A549 (cell line): ENCODE measurements around the gene TRPV4. TPM values are rescaled to one million over a fixed set of nuclear protein-coding genes. Genes with fewer than 3 reads are reported as not detected.

Source experiments
- ATAC-seq, 2 experiments: fragments of 200-7000 bp in 1 of 2; fragments of >200 bp in 1 of 2; cut with Nextera tagmentation in 1 of 2; cut with Tn5 transposase in 1 of 2; 3 replicates each; pipeline versions ENCODE4 v1.8.0 to v1.9.1; 2018 to 2020; ENCODE audit warnings: mild to moderate bottlenecking in 1 of 2, moderate library complexity in 1 of 2
- CTCF ChIA-PET: fragments of 300-600 bp; sonication (Branson Sonifier 250); formaldehyde crosslinking; extraction: SDS; loops from one replicate; lab custom pipeline; 2021; ENCODE audit warnings: antibody characterized with exemption, inconsistent platforms; lab: Yijun Ruan, JAX
- POLR2A ChIA-PET: fragments of 350-600 bp; formaldehyde crosslinking; extraction: SDS; loops from one replicate; lab custom pipeline; 2021; ENCODE audit warnings: antibody characterized with exemption, inconsistent platforms; lab: Yijun Ruan, JAX
- DNase-seq, 2 experiments: peaks; one replicate each; pipeline versions ENCODE4 v3.0.0 to v3.0.0-alpha.2; 2011 to 2016; ENCODE audit warnings: low read depth in 1 of 2, low spot score in 1 of 2
- FAIRE-seq: peaks from 2 replicates; lab custom pipeline; 2011; peaks lifted over from hg19 to GRCh38; lab: Jason Lieb, UNC
- H3K27ac ChIP-seq, 2 experiments: fragments of >200 bp; sonication (Bioruptor Twin); formaldehyde crosslinking; 3 replicates each; pipeline ENCODE4 v1.5.1; 2016 to 2017
- H3K4me1 ChIP-seq: fragments of >200 bp; sonication (Bioruptor Twin); formaldehyde crosslinking; 3 replicates; pipeline ENCODE4 v1.6.1; 2016
- H3K4me2 ChIP-seq: fragments of >200 bp; sonication (Bioruptor Twin); formaldehyde crosslinking; 3 replicates; pipeline ENCODE4 v1.6.1; 2016
- H3K4me3 ChIP-seq: fragments of >200 bp; sonication (Bioruptor Twin); formaldehyde crosslinking; 3 replicates; pipeline ENCODE4 v1.5.1; 2016
- H3K9me3 ChIP-seq: fragments of >200 bp; sonication (Bioruptor Twin); formaldehyde crosslinking; 3 replicates; pipeline ENCODE4 v1.6.1; 2016
- BCL3 ChIP-seq: fragments of >200 bp; sonication (Bioruptor Twin); formaldehyde crosslinking; IDR thresholded peaks from 3 replicates; pipeline ENCODE4 v1.6.1; 2016
- BHLHE40 ChIP-seq: IDR thresholded peaks from 2 replicates; pipeline ENCODE4 v1.6.1; 2012; ENCODE audit warnings: low read depth, low read length, inconsistent platforms
- CBX8 ChIP-seq: fragments of 200-600 bp; sonication (generic); IDR thresholded peaks from 2 replicates; pipeline ENCODE4 v1.6.1; 2016
- CEBPB ChIP-seq, 2 experiments: fragments of >200 bp in 1 of 2; sonication (Bioruptor Twin) in 1 of 2; formaldehyde crosslinking in 1 of 2; IDR thresholded peaks; 2 replicates each; pipeline ENCODE4 v1.6.1; 2012 to 2016
- EHF ChIP-seq: fragments of 250-450 bp; sonication (Bioruptor Pico); IDR thresholded peaks from 2 replicates; pipeline ENCODE4 v1.5.0; 2020; ENCODE audit warnings: mild to moderate bottlenecking
- EHMT2 ChIP-seq: fragments of 200-600 bp; sonication (generic); IDR thresholded peaks from 2 replicates; pipeline ENCODE4 v1.6.1; 2016; ENCODE audit warnings: antibody characterized with exemption, low read depth, mild to moderate bottlenecking, moderate library complexity
- EP300 ChIP-seq, 2 experiments: fragments of >200 bp; sonication (Bioruptor Twin); formaldehyde crosslinking; IDR thresholded peaks; 2 replicates in 1 of 2; 3 replicates in 1 of 2; pipeline ENCODE4 v1.6.1; 2016 to 2017
- ESRRA ChIP-seq: fragments of 150-350 bp; IDR thresholded peaks from 2 replicates; pipeline ENCODE4 v1.6.1; 2014; ENCODE audit warnings: mild to moderate bottlenecking, low read length, borderline replicate concordance
- FOSB ChIP-seq: fragments of 250-450 bp; sonication (Bioruptor Pico); IDR thresholded peaks from 2 replicates; pipeline ENCODE4 v1.5.0; 2020; ENCODE audit warnings: mild to moderate bottlenecking, moderate library complexity
- HOXB5 ChIP-seq: fragments of 250-450 bp; sonication (Bioruptor Pico); IDR thresholded peaks from 2 replicates; pipeline ENCODE4 v1.5.0; 2020; ENCODE audit warnings: mild to moderate bottlenecking, moderate library complexity
- JUNB ChIP-seq: fragments of >200 bp; sonication (Bioruptor Twin); formaldehyde crosslinking; IDR thresholded peaks from 2 replicates; pipeline ENCODE4 v1.6.1; 2016
- MYC ChIP-seq: IDR thresholded peaks from 2 replicates; pipeline ENCODE4 v1.6.1; 2012; ENCODE audit warnings: mild to moderate bottlenecking, inconsistent platforms, low read length, improper control_type of control experiment, borderline replicate concordance
- NPAS2 ChIP-seq: fragments of 250-450 bp; sonication (Bioruptor Pico); IDR thresholded peaks from 2 replicates; pipeline ENCODE4 v1.8.0; 2022; ENCODE audit warnings: mild to moderate bottlenecking, moderate library complexity, borderline replicate concordance
- POLR2AphosphoS2 ChIP-seq: conservative IDR thresholded peaks from 2 replicates; pipeline ENCODE4 v1.6.1; 2012; ENCODE audit warnings: low read length, improper control_type of control experiment, inconsistent platforms
- RAD21 ChIP-seq, 2 experiments: fragments of >200 bp in 1 of 2; sonication (Bioruptor Twin) in 1 of 2; formaldehyde crosslinking in 1 of 2; IDR thresholded peaks in 1 of 2; conservative IDR thresholded peaks in 1 of 2; 2 replicates in 1 of 2; 3 replicates in 1 of 2; pipeline ENCODE4 v1.6.1; 2012 to 2018; ENCODE audit warnings: inconsistent platforms in 1 of 2
- RCOR1 ChIP-seq: fragments of 150-350 bp; IDR thresholded peaks from 2 replicates; pipeline ENCODE4 v1.6.1; 2014; ENCODE audit warnings: antibody characterized with exemption, low read length, low read depth
- RFX5 ChIP-seq: fragments of 450-650 bp; IDR thresholded peaks from 2 replicates; pipeline ENCODE4 v1.7.1; 2014; ENCODE audit warnings: antibody characterized with exemption, mild to moderate bottlenecking, moderate library complexity
- SREBF2 ChIP-seq: fragments of 450-650 bp; IDR thresholded peaks from 2 replicates; pipeline ENCODE4 v1.6.1; 2014; ENCODE audit warnings: mild to moderate bottlenecking, moderate library complexity
- TP53 ChIP-seq: fragments of 250-450 bp; sonication (Bioruptor Pico); IDR thresholded peaks from 2 replicates; pipeline ENCODE4 v1.5.0; 2021; ENCODE audit warnings: mild to moderate bottlenecking, moderate library complexity
- ZNF302 ChIP-seq: fragments of 250-450 bp; sonication (Bioruptor Pico); IDR thresholded peaks from 2 replicates; pipeline ENCODE4 v1.9.0; 2021; ENCODE audit warnings: inconsistent platforms, mild to moderate bottlenecking, moderate library complexity
- WGBS: methylation state at CpG from one replicate; pipeline ENCODE4 v1.1.6; 2017; ENCODE audit errors: missing lambda C conversion rate; 5-methylcytosine and 5-hydroxymethylcytosine counted together
- polyA plus RNA-seq, 4 experiments: library from polyadenylated mRNA; depleted of rRNA in 3 of 4; stranded (reverse); fragments of >200 nt; fragmentation: RNase III in 1 of 4; extraction: RNeasy Plus Mini Kit Qiagen cat#74134 plus additional on column Dnase treatment in 1 of 4; gene quantifications; 2 replicates in 3 of 4; 3 replicates in 1 of 4; pipeline ENCODE4 v1.2.3, GENCODE V29; 2011 to 2017
- TF ChIP-seq, protein P1 (sequence below): fragments of 200-600 bp; sonication (generic); IDR thresholded peaks from 2 replicates; pipeline ENCODE4 v1.6.1; 2016; ENCODE audit warnings: antibody characterized with exemption, mild to moderate bottlenecking, moderate library complexity
- TF ChIP-seq, protein P2 (sequence below): IDR thresholded peaks from 2 replicates; pipeline ENCODE4 v1.6.1; 2012; ENCODE audit warnings: low read depth, borderline replicate concordance
- TF ChIP-seq, protein P3 (sequence below): fragments of 250-450 bp; sonication (Bioruptor Pico); IDR thresholded peaks from 2 replicates; pipeline ENCODE4 v1.5.0; 2021; ENCODE audit warnings: mild to moderate bottlenecking, moderate library complexity, borderline replicate concordance

Gene TRPV4
- polyA plus RNA-seq, 2 of the 4 experiments (the other 2 are of a cell fraction), result 0.15 to 0.37 TPM

- no peak for ATAC-seq
- FAIRE-seq, result no peak
- CTCF ChIA-PET, result interaction anchor here (1.6 to 9.2 kb wide), 2 partner anchors 6 to 53 kb away, joined by 4 to 88 read pairs; no protein-coding TSS in a partner anchor
Measured at GRCh38 chr12:109767456-109767855, 65.7 kb downstream of the TRPV4 start.

DNA sequence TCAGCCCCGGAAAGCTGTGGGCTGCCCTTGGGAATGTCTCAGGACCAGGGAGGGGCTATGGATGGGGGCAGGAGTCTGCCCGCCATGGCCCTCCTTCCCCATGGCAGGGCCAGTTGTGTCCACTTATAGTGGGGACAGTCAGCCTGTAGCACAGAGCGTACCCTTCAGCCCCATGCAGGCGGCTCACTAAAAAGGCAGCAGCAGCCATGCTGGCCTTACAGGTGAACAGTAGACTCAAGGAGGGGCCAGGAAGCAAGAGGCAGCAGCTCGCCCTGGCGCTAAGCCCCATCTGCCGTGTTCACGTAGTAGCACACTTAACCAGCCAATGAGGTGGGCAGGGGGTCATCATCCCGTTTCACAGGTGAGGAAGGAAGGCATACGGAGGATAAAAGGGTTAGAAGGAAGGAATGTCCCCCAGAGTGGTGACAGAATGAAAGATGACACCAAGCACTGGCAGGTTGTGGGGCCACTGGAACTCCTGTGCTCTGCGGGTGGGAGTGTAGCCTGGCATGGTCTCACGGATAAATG, 66.9 kb downstream of the TRPV4 start:
- FAIRE-seq, result no peak
- TF ChIP-seq POLR2AphosphoS2, result no peak
- 84% methylated on average over 12 of the region's 12 CpGs for WGBS
- no peak overlapping the region for H3K4me3 ChIP-seq
- H3K9me3 ChIP-seq, result no peaks in the 10 kb centered on the region
- ChIA-PET CTCF (interaction anchor here (0.6 to 9.2 kb wide), 6 partner anchors 8 to 917 kb away, joined by 3 to 88 read pairs (median 3); no protein-coding TSS in a partner anchor), POLR2A (no interaction called here)
- no peak overlapping the region for H3K27ac ChIP-seq
- no peak for ATAC-seq
- no peaks in the 10 kb centered on the region for H3K4me1 ChIP-seq
- no peak for DNase-seq
- H3K4me2 ChIP-seq, result no peak overlapping the region

More at GRCh38 chr12:109767456-109767855, 65.7 kb downstream of the TRPV4 start:
- no peak for DNase-seq
- no peak for TF ChIP-seq FOSB (CRISPR knock-in tag)
- no peak for TF ChIP-seq ZNF302 (CRISPR knock-in tag)
- TF ChIP-seq SREBF2, result no peak
- no peak for TF ChIP-seq HOXB5
- TF ChIP-seq, protein P1, sequence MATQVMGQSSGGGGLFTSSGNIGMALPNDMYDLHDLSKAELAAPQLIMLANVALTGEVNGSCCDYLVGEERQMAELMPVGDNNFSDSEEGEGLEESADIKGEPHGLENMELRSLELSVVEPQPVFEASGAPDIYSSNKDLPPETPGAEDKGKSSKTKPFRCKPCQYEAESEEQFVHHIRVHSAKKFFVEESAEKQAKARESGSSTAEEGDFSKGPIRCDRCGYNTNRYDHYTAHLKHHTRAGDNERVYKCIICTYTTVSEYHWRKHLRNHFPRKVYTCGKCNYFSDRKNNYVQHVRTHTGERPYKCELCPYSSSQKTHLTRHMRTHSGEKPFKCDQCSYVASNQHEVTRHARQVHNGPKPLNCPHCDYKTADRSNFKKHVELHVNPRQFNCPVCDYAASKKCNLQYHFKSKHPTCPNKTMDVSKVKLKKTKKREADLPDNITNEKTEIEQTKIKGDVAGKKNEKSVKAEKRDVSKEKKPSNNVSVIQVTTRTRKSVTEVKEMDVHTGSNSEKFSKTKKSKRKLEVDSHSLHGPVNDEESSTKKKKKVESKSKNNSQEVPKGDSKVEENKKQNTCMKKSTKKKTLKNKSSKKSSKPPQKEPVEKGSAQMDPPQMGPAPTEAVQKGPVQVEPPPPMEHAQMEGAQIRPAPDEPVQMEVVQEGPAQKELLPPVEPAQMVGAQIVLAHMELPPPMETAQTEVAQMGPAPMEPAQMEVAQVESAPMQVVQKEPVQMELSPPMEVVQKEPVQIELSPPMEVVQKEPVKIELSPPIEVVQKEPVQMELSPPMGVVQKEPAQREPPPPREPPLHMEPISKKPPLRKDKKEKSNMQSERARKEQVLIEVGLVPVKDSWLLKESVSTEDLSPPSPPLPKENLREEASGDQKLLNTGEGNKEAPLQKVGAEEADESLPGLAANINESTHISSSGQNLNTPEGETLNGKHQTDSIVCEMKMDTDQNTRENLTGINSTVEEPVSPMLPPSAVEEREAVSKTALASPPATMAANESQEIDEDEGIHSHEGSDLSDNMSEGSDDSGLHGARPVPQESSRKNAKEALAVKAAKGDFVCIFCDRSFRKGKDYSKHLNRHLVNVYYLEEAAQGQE, result no peak
- no peak for TF ChIP-seq CEBPB (IDR thresholded peaks at IDR 0.05)
- no peak for TF ChIP-seq RFX5
- TF ChIP-seq JUNB, result no peak
- TF ChIP-seq TP53 (CRISPR knock-in tag), result no peak
- no peak for TF ChIP-seq EHMT2
- TF ChIP-seq MYC, result no peak
- no peak for TF ChIP-seq BHLHE40
- no peak for TF ChIP-seq EHF (CRISPR knock-in tag)
- TF ChIP-seq NPAS2, result no peak
- TF ChIP-seq, protein P2, sequence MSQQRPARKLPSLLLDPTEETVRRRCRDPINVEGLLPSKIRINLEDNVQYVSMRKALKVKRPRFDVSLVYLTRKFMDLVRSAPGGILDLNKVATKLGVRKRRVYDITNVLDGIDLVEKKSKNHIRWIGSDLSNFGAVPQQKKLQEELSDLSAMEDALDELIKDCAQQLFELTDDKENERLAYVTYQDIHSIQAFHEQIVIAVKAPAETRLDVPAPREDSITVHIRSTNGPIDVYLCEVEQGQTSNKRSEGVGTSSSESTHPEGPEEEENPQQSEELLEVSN, result no peak
- no peak for TF ChIP-seq RCOR1
- no peak for TF ChIP-seq CBX8
- POLR2A ChIA-PET, result no interaction called here
- H3K9me3 ChIP-seq, result no peaks in the 10 kb centered on the region
- no peak overlapping the region for H3K27ac ChIP-seq
- H3K4me2 ChIP-seq, result no peak overlapping the region
- no peaks in the 10 kb centered on the region for H3K4me1 ChIP-seq
- 78% methylated on average over 4 of the region's 4 CpGs for WGBS
- H3K4me3 ChIP-seq, result no peak overlapping the region

DNA sequence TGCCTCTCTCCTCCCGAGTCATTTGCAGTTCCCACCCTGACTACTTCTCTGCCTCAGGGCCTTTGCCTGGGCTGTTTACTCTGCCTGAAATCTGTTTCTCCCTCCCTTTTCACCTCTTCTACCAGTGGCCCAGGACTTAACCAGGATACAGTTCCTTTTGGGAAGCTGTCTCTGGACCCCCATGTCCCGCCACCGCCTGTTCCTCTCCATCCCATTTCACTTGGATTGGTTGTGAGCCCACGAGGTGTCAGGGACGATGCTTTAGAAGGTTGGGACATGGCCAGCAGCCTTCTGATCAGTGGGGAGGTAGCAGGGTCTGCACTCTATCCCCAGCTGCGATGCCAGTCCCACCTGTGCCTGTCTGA, 67.8 kb downstream of the TRPV4 start:
- POLR2A ChIA-PET, result no interaction called here
- H3K27ac ChIP-seq, result no peak overlapping the region
- no peak for DNase-seq
- TF ChIP-seq RAD21 (conservative IDR thresholded peaks at IDR 0.05 in 1 of 2, IDR thresholded peaks at IDR 0.05 in 1 of 2) (no peak), ESRRA (no peak), SREBF2 (no peak), EHF (CRISPR knock-in tag) (no peak), EP300 (IDR thresholded peaks at IDR 0.05) (no peak), BCL3 (no peak)
- TF ChIP-seq, protein P3, sequence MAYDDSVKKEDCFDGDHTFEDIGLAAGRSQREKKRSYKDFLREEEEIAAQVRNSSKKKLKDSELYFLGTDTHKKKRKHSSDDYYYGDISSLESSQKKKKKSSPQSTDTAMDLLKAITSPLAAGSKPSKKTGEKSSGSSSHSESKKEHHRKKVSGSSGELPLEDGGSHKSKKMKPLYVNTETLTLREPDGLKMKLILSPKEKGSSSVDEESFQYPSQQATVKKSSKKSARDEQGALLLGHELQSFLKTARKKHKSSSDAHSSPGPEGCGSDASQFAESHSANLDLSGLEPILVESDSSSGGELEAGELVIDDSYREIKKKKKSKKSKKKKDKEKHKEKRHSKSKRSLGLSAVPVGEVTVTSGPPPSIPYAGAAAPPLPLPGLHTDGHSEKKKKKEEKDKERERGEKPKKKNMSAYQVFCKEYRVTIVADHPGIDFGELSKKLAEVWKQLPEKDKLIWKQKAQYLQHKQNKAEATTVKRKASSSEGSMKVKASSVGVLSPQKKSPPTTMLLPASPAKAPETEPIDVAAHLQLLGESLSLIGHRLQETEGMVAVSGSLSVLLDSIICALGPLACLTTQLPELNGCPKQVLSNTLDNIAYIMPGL (CRISPR knock-in tag), result no peak
- WGBS, result 70% methylated on average over 6 of the region's 6 CpGs
- CTCF ChIA-PET, result interaction anchor here (0.5 to 9.2 kb wide), 4 partner anchors 8 to 71 kb away, joined by 3 to 88 read pairs (median 6); no protein-coding TSS in a partner anchor
- no peak overlapping the region for H3K4me2 ChIP-seq
- H3K4me3 ChIP-seq, result no peak overlapping the region
- FAIRE-seq, result no peak
- no peaks in the 10 kb centered on the region for H3K9me3 ChIP-seq
- no peaks in the 10 kb centered on the region for H3K4me1 ChIP-seq
- ATAC-seq, result no peak
